OCI-LY7 (cell line): ENCODE results near the gene VEGFD.

Experiments used
- EZH2phosphoT487 ChIP-seq: fragments of 200-600 bp; sonication (generic); IDR thresholded peaks from 2 replicates; pipeline ENCODE4 v1.6.1; 2018; ENCODE audit warnings: low read depth, borderline replicate concordance, mild to moderate bottlenecking, mixed run types, antibody characterized with exemption, low read length, moderate library complexity, mixed read lengths
- TF ChIP-seq, protein P1 (sequence below): fragments of 200-600 bp; sonication (generic); conservative IDR thresholded peaks from 2 replicates; pipeline ENCODE4 v1.5.1; 2014; ENCODE audit warnings: mild to moderate bottlenecking, antibody characterized with exemption, low read length, moderate library complexity, mixed read lengths

DNA sequence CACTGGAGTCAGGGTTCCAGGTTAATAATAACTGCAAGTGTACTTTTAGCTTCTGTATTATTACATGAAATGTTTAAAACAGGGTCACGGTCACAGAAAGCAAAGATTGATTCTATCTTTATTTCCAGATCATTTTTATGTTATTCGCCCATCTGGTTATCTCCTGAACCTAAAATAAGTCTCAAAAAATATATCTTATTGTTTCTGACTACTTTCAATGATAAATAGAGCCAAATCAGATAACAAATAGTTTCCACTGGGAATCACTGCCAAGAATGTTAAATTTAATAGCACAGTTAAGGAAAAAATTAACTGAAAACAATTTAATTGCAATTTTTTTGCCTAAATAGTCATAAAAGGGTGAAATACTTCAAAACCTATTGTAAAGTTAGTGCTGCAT is 17.2 kb upstream of the VEGFD start:
- TF ChIP-seq, protein P1, sequence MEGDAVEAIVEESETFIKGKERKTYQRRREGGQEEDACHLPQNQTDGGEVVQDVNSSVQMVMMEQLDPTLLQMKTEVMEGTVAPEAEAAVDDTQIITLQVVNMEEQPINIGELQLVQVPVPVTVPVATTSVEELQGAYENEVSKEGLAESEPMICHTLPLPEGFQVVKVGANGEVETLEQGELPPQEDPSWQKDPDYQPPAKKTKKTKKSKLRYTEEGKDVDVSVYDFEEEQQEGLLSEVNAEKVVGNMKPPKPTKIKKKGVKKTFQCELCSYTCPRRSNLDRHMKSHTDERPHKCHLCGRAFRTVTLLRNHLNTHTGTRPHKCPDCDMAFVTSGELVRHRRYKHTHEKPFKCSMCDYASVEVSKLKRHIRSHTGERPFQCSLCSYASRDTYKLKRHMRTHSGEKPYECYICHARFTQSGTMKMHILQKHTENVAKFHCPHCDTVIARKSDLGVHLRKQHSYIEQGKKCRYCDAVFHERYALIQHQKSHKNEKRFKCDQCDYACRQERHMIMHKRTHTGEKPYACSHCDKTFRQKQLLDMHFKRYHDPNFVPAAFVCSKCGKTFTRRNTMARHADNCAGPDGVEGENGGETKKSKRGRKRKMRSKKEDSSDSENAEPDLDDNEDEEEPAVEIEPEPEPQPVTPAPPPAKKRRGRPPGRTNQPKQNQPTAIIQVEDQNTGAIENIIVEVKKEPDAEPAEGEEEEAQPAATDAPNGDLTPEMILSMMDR = no peak
- TF ChIP-seq EZH2phosphoT487 = no peak
